GM18873 (cell line): ENCODE measurements around the gene HS3ST5.
"Not testable (repeated sequence)": the region's sequence is repeated elsewhere in the genome, so short reads cannot be mapped to it uniquely, and the experiment has no call there.

ENCODE experiments used
- ATAC-seq: cut with Tn5 transposase; IDR thresholded peaks from one replicate; pipeline ENCODE4 v1.9.1; 2021; ENCODE audit warnings: mild to moderate bottlenecking, moderate library complexity, moderate number of reproducible peaks; ENCODE audit not compliant: unreplicated experiment, low FRiP score

The HS3ST5 gene

GRCh38 chr6:114282292-114282691, 60.5 kb downstream of the HS3ST5 start:
- no peak for ATAC-seq

DNA sequence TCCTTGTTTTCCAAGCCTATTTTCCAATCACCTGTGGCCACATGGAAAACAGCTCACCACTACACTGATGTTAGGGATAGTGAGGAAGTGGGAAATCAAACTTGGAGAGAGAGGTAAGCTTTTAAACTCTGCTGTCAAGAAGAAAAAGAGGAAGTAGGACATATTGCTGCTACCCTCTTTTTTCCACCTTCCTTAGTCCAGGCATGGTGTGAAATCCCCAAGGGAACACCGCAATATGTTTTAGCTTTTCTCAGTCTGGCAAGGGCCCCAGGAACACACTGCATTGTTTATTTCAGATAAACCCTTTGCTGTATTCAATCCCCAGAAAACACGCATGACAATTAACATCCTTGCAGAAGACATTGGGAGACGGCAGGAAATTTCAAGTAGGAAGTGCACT, 61.3 kb downstream of the HS3ST5 start:
- no peak for ATAC-seq

DNA sequence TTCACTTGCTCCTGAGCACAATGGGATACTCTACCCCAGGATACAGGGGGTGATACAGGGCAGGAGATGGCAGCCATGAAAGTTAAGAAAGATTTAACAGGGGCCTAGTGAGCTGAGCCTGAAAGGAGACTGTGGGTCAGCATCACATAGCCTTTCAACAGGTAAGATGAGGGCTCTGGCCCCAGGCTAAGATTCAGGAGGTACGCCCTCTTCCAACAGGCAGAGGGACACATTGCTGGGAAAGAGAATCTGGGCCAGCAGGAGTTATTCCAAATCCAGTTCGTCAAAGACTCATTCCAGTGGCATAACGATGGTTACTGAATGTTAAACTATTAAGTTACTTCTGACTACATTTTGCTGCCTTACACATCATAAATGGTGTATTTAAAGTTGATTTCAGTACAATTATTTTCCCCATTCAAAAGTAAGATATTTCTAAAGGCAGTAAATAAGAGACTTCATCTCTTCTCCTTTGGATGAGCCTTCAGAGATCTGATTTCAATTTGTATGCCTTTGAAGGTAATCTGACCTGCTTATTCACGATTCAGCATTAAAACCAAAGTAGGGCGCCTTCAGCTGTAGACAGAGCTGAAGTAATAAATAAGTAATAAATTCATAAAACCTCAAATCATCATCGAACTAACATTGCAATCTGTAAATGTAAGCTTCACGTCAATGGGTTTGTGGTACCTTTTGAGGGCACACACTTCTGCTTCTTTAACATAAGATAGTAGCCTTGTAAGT, 62.4 kb downstream of the HS3ST5 start:
- ATAC-seq = no peak

GRCh38 chr6:114277220-114277619, 65.6 kb downstream of the HS3ST5 start:
- no peak for ATAC-seq

DNA sequence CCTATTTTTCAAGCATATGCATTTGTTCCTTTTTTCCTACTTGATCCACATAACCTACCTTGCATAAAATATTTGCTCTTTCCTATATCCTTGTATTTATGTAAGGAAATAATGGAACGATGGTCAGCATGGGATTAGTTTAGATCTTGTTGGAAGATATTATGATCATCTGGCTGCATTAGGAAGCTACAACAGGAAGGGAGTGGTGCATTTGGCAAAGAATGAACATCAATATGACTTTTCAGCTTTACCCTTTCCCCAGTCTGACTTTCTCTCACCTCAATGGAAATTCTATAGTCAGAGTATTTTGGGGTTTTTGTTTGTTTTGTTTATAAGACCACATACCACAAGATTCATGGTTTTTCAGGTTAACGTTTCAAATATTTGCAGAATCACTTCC, 66.0 kb downstream of the HS3ST5 start:
- ATAC-seq = no peak

- ATAC-seq = no peak
Measured at GRCh38 chr6:114274836-114275235, 68.0 kb downstream of the HS3ST5 start.

- no peak for ATAC-seq
Measured at GRCh38 chr6:114272582-114272981, 70.2 kb downstream of the HS3ST5 start.

DNA sequence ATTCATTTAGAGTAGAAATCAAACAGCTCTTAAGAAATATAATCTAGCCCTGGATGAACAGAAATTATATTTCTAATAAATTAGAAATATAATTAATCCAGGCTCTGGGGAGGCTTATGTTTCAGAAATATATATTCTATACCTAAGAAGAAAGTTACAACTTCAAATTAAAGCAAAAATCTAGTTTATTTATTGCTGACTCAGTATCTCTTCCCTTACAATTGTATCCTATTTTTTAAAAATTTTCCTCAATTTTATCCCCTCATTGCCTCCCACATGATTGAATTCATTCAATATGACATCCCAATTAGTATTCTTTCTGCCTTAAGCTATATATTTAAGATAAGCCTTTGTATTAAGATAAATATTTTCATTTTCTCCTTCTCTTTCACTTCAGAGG, 71.4 kb downstream of the HS3ST5 start:
- ATAC-seq = no peak

DNA sequence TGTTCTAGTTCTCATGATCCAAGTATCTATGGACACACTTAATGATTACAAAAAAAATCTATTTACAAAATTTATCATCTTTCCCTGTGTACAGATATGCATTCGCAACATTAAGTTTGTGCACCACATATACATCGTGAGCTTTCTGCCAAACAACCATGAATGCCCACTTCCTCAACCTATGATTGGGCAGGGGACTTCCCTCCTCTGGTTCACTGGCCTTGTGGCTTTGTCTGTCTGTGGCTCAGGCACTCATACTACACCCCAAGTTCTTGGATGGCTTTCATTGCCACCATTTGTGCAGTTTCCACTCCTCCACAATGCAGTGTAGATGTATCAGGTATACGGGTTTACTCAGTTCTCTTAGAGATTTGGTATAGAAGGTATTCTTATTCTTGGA, 74.9 kb downstream of the HS3ST5 start:
- ATAC-seq = no peak

GRCh38 chr6:114260810-114261209, 82.0 kb downstream of the HS3ST5 start:
- no peak for ATAC-seq

- no peak for ATAC-seq
Measured at GRCh38 chr6:114258376-114258775, 84.4 kb downstream of the HS3ST5 start.

- ATAC-seq = no peak
Measured at GRCh38 chr6:114253431-114253830, 89.4 kb downstream of the HS3ST5 start.

GRCh38 chr6:114249522-114249921, 93.3 kb downstream of the HS3ST5 start:
- no peak for ATAC-seq

- ATAC-seq = no peak
Measured at GRCh38 chr6:114247101-114247500, 95.7 kb downstream of the HS3ST5 start.

GRCh38 chr6:114240796-114241195, 102.0 kb downstream of the HS3ST5 start:
- ATAC-seq = no peak

DNA sequence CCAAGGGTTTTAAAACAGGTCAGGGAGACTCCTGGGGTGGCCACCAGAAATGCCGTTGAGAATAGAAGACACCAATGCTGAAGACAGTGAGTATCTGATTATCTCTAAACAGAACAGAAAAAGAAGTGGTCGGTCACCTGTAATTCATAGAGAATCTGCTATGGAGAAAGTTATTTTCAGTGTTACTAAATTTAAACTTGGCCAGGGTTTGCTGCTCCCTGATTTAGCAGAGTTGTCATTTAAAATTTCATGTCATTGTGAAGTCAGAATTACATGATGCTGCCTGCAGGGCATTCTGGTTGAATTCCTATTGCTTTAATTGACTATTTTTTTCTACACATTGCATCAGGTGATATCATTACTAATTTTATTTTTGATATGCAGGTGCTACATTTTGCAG, 114.1 kb downstream of the HS3ST5 start:
- no peak for ATAC-seq

DNA sequence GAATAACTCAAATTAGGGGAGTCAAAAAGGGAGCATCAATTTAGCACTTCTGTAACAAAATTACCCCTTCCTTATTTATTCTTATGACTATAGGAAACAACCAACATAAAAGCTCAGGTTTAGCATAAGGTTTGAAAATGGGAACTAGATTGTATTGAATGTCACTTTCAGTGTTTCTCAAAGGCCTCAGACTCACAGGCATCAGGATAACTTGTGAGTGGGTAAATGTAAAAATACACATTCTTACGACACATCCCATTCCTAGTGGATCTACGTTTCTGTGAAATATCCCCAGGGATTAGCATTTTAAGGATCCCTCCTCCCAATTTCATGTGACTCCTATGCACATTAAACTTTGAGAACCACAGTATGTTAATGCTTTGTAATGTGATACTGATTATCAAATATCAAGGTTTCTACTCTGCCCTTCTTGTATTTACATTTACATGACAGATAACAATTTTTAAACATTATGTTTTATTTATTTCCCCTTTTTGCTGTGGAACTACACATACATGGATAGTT, 114.8 kb downstream of the HS3ST5 start:
- no peak for ATAC-seq

GRCh38 chr6:114220241-114220640, 122.6 kb downstream of the HS3ST5 start:
- no peak for ATAC-seq

DNA sequence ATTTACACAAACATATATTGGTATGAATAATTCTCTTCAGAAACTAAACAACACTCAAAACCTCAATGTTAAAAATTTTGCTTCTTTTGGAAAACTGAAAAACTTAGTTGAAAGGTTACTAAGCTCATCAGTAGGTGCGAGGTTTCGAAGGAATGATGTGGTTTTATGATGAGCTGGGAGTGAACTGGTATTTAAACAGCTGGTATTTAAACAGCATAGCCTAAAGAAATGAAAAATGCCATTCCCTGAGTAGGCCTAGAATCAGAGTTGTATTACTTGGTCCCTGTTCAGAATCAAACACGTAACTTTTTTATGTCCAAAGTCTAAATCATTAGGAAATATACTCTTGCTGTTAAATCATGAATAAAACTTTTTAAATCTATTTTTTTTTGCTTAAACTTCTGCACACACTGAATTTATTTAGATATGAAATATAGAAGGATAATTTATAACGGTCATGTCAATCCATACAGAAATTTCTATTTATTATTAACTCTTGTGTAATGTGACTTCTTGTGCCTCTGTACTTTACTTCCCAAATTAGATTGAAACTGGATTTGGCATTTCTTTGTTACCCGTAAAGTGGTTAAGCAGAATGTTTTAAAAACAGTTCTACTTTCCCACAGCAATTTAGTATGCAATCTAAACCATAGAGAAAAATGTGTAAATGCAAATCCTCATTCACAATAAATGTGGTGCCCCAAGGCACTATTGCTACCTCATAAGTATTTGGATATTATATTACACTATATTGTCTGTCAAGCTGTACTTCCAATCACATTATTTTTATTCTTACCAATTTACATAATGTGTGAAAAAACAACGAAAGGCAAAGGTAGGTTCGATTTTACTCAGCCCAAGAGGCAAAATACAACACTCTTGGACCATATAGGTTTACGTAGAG, 124.1 kb downstream of the HS3ST5 start:
- ATAC-seq = no peak

DNA sequence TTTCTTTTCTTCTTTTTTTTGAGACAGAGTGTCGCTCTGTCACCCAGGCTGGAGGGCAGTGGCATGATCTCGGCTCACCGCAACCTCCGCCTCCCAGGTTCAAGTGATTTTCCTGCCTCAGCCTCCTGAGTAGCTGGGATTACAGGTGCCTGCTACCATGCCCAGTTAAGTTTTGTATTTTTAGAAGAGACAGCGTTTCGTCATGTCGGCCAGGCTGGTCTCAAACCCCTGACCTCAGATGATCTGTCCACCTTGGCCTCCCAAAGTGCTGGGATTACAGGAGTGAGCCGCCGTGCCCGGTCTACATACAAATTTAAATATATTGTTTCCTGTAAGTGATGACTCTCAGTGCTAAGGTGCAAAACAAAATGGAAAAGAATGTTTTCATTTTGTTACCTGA, 124.8 kb downstream of the HS3ST5 start:
- not testable (repeated sequence) for ATAC-seq

- ATAC-seq = no peak
Measured at GRCh38 chr6:114216789-114217467, 125.9 kb downstream of the HS3ST5 start.
